Glomerular endothelial cell (primary cell): ENCODE measurements around the gene RALGAPA2. TPM values are rescaled to one million over a fixed set of nuclear protein-coding genes. Genes with fewer than 3 reads are reported as not detected.

Experiments
- DNase-seq: peaks from one replicate; pipeline ENCODE4 v3.0.0-alpha.2; 2011; ENCODE audit warnings: low read depth, low spot score; ENCODE audit errors: extremely low read depth
- total RNA-seq: library from RNA; depleted of rRNA; stranded (reverse); fragments of >200 nt; gene quantifications from 2 replicates; pipeline ENCODE4 v1.2.3, GENCODE V29; 2015

RALGAPA2 gene
- total RNA-seq, 1 donor from 2014 or later = 98.7 TPM

DNA sequence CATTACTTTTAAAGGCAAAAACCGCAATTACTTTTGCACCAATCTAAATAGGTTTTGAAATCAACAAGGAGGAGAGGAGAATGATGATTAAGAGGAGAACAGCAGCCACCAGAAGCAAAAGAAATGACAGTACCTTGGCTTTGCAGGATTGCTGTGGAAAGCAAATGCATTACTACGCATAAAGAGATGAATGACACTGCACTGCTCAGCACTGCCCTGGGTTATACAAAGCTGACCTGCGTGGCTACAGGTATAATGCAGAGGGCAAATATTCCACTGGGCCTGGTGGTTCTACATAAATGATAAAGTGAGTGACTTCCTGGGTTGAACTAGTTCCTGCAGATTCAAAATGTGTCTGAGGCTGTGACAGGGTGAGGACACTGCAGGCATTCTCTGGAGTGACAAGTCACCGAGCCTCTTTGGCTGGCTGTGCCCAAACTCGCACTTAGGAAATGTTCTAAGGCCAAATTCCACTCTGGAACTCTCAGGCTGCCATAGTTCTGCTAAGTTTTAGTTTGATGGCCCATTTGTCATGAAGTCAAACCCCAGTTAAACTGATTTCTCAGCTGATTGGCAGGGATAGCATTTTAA lies 265.9 kb downstream of the RALGAPA2 start:
- no peak for DNase-seq

DNA sequence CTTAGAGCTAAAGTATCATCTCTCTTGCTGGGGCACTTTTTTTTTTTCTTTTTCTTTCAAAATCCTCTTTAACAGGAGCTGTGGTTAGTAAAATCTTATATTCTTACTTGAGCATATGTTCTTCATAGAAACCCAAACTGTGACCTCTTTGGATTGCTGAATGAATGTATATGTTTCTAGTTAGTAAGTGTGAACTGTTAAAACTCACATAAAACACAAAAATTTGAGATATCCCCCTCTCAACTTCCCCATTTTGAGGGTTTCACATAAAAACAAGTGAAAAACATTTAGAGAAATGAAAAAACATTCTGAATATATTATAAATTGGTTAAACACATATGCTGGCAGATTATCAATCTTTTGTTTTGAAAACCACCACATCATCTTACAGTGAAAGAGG lies 266.4 kb downstream of the RALGAPA2 start:
- DNase-seq = no peak

GRCh38 chr20:20443504-20443903 lies 268.9 kb downstream of the RALGAPA2 start:
- no peak for DNase-seq

DNA sequence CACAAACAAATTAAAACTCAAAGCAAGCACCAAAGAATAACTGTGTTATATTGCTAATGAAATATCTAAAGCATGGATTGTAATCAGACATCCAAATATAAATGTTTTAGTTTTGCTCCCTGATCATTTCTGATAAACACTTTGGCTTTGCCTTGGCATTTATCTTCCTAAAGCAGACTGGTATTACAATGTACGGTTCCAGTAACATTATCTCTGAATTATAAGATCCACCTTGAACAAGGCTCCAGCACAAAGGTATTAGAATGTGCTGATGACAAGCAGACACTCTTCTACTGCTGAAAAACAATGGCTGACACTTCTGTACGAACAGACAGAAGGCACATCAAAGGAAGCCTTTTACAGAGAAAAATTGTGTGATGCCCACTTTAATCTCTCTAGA lies 270.0 kb downstream of the RALGAPA2 start:
- no peak for DNase-seq

- no peak for DNase-seq
Observed at GRCh38 chr20:20440886-20441658, 271.4 kb downstream of the RALGAPA2 start.

- DNase-seq = no peak
Observed at GRCh38 chr20:20440481-20440880, 272.0 kb downstream of the RALGAPA2 start.

GRCh38 chr20:20439602-20440190 lies 272.7 kb downstream of the RALGAPA2 start:
- DNase-seq = no peak

DNA sequence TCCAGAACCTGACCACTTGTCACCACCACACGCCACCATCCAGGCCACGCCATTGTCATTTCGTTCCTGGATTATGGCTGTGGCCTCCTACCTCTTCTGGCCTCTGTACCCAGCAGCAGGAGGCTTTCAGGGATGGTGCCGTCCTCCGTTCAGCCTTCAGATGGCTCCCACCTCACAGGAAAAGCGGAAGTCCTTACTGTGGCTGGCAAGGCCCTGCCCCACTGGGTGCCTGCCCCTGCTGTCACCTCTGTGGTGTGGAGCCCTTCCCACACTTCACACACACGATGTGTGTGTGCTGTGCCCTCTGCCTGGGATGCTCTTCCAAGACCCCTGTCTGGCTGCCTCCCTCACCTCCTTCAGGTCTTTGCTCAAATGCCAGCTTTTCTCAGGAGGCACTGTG lies 275.1 kb downstream of the RALGAPA2 start:
- no peak for DNase-seq

DNA sequence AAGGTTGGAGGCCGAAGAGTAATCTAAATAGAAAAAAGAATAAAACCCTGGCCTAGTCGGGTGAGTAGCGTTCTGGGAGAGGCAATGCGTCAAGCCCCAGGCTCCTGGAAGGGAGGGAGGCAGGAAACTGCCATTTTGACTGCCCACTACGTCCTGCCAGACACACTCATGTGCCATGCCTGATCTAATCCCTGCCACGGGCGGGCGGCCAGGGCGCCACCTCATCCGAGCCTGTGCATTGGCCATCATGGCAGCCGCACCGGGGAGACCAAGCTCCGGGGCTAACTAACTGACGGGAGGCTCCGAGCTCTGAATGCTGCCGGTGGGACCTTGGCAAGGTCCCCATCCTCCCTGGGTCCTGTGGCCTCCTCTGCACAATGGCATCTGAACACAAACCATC lies 275.8 kb downstream of the RALGAPA2 start:
- DNase-seq = no peak

DNA sequence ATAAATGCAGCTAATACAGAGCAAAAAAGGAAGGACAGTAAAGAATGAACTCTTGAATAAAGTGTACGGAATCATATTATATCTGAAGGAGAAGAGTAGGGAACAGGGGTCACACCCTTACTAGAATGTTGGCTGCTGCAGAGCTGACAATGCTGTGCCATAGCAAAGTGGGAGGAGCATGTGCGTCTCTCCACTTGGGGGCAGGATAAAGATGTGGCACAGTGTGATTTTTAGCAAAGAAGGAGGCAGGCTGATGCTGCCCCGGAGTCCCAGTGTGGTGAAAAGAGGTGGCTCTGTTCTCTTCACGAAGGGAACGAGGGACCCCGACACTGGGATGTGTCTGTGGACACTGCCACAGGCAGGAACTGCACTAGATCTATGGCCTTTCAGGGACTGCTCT lies 277.0 kb downstream of the RALGAPA2 start:
- DNase-seq = no peak

DNA sequence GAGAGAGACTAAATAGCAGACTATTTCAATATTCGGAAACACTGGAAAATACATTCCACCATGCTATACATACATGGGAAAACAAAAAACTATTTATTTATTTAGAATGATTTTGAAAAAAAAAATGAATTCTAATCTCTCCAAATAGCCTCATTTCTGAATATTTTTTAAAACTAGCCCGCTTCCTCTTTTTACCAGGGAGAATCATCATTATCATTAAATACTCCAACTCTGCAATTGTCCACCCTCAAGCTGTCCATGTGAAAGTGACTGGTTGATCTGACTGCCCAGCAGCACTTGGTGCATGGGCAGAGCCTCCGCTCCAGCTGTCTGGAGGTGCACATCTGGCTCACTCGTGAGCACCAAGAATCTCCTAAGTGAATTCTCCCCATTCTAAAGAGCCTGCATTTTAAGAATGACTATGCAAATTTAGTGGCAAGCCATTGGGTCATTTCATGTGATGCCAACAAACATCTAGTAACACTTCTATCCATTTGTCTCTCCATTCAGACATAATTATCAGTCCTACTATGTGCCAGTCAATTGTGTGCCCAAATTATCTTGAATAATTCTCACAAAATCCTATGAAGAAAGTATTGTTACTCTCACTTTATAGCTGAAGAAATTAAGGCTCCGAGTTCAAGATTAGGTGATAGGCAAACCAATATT lies 279.7 kb downstream of the RALGAPA2 start:
- DNase-seq = no peak

GRCh38 chr20:20430066-20430465 lies 282.4 kb downstream of the RALGAPA2 start:
- no peak for DNase-seq

- DNase-seq = no peak
Observed at GRCh38 chr20:20428067-20428466, 284.4 kb downstream of the RALGAPA2 start.

- no peak for DNase-seq
Observed at GRCh38 chr20:20427227-20427864, 285.1 kb downstream of the RALGAPA2 start.

DNA sequence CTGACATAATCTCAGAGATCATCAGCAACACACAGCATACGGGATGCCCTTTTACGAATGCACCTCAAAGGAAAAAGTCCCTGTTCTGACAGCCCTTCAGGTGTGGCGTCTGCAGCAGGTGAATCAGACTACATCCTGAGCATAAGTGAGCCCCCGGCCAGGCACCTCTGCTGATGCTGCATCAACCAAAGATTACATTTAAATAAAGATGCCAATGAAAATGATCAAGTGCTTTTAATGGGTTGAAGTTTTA lies 285.9 kb downstream of the RALGAPA2 start:
- DNase-seq = no peak

- DNase-seq = no peak
Observed at GRCh38 chr20:20425823-20426654, 286.4 kb downstream of the RALGAPA2 start.

DNA sequence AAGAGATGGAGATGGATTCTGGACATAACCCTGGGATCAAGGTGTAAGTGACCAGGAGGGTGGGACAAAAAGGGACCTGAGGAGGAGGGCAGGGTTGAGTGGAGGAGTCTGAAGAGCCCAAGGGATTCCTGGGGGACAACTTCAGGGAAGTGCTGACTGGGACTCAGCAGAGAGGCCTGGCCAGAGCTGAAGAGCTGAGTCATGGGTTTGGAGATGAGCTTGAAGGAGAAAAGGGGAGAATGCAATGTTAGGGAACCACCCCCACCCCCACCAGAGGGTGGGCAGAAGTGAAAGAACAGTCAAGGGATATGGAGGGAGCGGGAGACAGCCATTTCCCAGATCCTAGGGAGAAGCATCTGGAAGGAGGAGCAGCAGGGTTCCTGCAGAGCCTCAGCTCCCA lies 289.3 kb downstream of the RALGAPA2 start:
- DNase-seq = no peak

DNA sequence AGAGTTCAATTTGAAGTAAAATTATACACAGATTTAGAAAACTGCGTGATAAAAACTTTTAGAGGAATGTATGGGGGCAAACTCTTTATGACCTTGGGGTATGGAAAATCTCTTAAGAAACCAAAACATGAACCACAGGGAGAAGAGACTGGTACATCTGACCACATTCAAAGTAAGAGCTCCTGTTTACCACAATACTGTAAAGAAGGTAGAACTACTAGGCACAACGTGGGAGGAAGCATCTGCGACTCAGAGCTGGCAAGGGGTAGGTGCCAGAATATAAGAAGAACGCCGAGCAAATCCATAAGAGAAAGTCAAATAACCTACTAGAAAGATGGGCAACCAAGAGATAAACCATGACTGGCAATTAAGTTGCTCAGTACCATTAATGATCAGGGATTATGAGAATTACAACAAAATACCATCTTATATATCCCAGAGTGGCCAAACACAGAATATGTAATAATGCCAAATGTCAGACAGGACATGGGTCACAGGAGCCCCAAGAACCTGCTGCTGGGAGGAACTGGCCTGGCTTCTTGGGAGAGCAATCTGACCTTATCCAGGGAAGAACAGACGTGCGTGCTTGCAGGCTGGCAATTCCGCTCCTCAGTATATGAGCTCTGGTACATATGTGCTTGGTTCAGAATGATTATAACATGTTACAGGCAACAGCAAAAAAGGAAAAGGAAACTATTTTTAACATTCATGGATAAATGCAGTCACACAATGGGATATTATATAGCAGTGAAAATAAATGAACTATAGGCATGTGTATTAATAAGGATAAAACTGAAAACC lies 294.4 kb downstream of the RALGAPA2 start:
- DNase-seq = no peak

GRCh38 chr20:20415321-20415720 lies 297.1 kb downstream of the RALGAPA2 start:
- DNase-seq = no peak
